CD4-positive, alpha-beta T cell treated with Interleukin-6 at 100 ng/mL for 8 hours (primary cell): ENCODE data around the gene MAP3K10.

Experiments used
- DNase-seq: peaks from one replicate; pipeline ENCODE4 v3.0.0-alpha.2; 2020; ENCODE audit warnings: mixed read lengths, low spot score

MAP3K10 gene

GRCh38 chr19:40174092-40174491, 17.1 kb upstream of the MAP3K10 start:
- DNase-seq, result no peak

DNA sequence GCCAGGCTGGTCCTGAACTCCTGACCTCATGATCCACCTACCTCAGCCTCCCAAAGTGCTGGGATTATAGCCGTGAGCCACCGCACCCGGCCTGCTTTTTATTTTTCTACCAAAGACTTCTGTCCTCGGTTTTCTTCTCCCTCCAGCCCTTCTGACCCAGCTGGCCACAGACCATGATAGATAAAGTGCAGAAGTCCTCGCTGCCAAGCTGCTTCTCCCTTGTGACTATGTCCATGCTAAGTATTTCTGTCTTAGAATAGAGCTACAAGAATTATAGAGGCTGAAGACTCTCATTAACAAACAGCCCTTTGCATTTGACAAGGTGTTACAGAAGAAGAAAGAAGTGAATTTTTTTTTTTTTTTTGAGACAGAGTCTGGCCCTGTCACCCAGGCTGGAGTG, 15.4 kb upstream of the MAP3K10 start:
- no peak for DNase-seq

DNA sequence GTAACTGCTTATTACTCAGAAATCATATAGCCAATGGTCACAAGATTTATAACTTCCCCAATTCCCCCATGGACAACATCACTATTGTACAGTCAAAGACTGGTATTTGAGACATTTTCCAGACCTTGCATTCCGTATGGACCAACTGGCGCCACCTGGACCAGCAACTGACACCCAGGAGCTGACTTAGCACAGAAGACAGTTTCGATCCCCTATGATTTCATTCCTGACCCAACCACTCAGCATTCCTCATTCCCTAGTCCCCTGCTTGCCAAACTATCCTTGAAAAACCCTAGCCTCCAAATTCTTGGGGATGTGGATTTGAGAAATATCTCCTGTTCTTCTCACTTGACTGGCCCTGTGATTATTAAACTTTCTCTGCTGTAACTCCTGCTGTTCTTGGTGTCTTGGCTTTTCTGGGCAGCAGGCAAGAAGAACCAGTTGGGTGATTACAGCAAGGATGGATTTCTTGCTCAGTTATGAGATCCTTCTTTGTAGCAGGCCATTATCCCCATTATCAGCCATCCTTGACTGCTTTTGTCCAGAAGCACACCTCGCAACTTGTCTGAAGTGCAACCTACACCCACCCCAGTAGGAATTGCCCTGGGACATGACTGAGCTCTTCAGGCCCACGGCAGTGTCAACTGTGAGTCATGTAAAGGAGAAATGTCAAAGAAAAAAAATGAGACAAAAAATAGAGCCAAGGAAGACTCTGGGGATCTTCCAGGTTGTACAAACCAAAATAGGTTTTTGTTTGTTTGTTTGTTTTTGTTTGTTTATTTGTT, 13.7 kb upstream of the MAP3K10 start:
- no peak for DNase-seq

GRCh38 chr19:40178756-40179155, 12.5 kb upstream of the MAP3K10 start:
- no peak for DNase-seq

GRCh38 chr19:40184273-40184672, 7.0 kb upstream of the MAP3K10 start:
- DNase-seq, result no peak

GRCh38 chr19:40191836-40192646, 815 bp downstream of the MAP3K10 start:
- no peak for DNase-seq

GRCh38 chr19:40192758-40193586, 1.7 kb downstream of the MAP3K10 start:
- DNase-seq, result no peak

- DNase-seq, result no peak
Observed at GRCh38 chr19:40193587-40193849, 2.3 kb downstream of the MAP3K10 start.

DNA sequence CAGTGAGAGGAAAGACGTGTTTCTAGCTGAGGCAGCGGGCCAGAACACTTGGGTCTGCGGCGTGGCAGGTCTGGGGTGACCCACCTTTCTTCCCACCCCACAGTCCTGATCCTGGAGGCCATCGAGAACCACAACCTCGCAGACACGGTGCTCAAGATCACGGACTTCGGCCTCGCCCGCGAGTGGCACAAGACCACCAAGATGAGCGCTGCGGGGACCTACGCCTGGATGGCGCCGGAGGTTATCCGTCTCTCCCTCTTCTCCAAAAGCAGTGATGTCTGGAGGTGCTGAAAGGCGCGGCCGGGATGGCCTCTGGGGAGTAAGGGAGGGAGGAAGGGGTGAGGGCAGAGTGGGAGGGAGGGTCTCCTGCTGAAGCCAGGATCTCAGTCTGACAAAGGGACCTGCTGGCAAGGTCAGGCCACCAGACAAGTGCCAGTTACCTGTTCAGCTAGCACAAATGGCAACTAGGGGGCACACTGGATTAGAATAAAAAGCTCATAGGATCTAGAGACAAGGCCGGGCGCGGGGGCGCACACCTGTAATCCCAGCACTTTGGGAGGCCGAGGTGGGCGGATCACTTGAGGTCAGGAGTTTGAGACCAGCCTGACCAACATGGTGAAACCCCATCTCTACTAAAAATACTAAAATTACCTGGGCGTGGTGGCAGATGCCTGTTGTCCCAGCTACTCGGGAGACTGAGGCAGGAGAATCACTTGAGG, 7.2 kb downstream of the MAP3K10 start:
- no peak for DNase-seq

GRCh38 chr19:40200341-40201099, 9.3 kb downstream of the MAP3K10 start:
- DNase-seq, result no peak

GRCh38 chr19:40204381-40204780, 13.2 kb downstream of the MAP3K10 start:
- no peak for DNase-seq

GRCh38 chr19:40205760-40206159, 14.5 kb downstream of the MAP3K10 start:
- DNase-seq, result no peak

- no peak for DNase-seq
Observed at GRCh38 chr19:40208602-40209001, 17.4 kb downstream of the MAP3K10 start.

- no peak for DNase-seq
Observed at GRCh38 chr19:40210889-40211288, 19.7 kb downstream of the MAP3K10 start.

DNA sequence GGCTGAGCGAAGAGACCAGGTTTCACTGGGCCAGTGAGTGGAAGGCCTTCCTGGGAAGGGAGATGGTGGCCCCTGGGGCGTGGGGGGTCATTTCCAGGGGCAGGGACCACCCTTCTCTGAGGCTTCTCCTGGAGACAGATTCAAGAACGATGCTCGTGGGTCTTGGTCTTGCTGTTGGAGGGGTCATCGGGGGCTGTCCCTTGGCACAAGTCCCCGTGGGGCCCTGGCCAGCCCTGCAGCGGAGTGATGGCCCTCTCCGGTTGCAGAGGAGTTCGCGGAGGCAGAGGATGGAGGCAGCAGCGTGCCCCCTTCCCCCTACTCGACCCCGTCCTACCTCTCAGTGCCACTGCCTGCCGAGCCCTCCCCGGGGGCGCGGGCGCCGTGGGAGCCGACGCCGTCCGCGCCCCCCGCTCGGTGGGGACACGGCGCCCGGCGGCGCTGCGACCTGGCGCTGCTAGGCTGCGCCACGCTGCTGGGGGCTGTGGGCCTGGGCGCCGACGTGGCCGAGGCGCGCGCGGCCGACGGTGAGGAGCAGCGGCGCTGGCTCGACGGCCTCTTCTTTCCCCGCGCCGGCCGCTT, 22.1 kb downstream of the MAP3K10 start:
- no peak for DNase-seq

DNA sequence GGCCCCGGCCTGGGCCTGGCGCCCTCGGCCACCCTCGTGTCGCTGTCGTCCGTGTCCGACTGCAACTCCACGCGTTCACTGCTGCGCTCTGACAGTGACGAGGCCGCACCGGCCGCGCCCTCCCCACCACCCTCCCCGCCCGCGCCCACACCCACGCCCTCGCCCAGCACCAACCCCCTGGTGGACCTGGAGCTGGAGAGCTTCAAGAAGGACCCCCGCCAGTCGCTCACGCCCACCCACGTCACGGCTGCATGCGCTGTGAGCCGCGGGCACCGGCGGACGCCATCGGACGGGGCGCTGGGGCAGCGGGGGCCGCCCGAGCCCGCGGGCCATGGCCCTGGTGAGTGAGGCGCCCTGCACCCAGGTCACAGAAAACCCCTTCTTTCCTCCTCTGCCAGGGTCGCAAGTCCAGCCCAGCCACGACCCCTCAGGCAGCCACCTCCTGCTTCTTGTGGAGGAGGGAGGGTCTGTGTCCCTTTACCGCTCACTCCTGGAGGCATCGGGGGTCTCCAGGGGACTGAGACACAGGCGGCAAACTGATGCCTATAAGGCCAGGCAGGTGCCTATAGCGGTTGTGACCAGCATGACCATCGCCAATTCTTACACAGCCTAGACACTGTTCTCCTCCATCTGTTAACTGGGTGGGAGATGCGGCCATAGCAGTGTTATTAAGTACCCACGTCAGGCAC, 22.8 kb downstream of the MAP3K10 start:
- no peak for DNase-seq

DNA sequence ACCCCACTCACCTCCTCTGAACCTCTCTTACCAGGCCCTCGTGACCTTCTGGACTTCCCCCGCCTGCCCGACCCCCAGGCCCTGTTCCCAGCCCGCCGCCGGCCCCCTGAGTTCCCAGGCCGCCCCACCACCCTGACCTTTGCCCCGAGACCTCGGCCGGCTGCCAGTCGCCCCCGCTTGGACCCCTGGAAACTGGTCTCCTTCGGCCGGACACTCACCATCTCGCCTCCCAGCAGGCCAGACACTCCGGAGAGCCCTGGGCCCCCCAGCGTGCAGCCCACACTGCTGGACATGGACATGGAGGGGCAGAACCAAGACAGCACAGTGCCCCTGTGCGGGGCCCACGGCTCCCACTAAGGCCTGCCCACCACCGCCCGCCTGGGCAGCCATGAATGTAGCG, 23.7 kb downstream of the MAP3K10 start:
- DNase-seq, result no peak

GRCh38 chr19:40216013-40216776, 25.0 kb downstream of the MAP3K10 start:
- DNase-seq, result no peak

DNA sequence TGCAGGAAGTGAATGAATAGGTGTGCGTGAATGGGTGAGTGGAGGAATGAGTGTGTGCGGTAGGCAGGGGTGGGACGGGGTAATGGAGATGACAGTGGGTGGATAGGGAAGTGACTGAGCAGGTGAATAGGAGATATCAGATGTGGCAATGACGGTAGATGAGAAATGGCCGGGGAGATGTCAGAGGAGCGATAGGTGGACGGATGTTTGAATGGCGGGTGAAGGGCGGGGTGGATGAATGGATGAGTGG, 25.5 kb downstream of the MAP3K10 start:
- DNase-seq, result no peak
